NCI-H2196 treated with DMSO at 0.1 percent for 48 hours (cell line): ENCODE data around the gene GUCY2D.
"Not testable (repeated sequence)": the region's sequence is repeated elsewhere in the genome, so short reads cannot be mapped to it uniquely, and the experiment has no call there.

Experiments
- DNase-seq: peaks from one replicate; lab custom pipeline; 2025; ENCODE audit not compliant: unreplicated experiment; lab: John Stamatoyannopoulos, UW

The GUCY2D gene

GRCh38 chr17:8015957-8016631, 13.7 kb downstream of the GUCY2D start:
- no peak for DNase-seq

DNA sequence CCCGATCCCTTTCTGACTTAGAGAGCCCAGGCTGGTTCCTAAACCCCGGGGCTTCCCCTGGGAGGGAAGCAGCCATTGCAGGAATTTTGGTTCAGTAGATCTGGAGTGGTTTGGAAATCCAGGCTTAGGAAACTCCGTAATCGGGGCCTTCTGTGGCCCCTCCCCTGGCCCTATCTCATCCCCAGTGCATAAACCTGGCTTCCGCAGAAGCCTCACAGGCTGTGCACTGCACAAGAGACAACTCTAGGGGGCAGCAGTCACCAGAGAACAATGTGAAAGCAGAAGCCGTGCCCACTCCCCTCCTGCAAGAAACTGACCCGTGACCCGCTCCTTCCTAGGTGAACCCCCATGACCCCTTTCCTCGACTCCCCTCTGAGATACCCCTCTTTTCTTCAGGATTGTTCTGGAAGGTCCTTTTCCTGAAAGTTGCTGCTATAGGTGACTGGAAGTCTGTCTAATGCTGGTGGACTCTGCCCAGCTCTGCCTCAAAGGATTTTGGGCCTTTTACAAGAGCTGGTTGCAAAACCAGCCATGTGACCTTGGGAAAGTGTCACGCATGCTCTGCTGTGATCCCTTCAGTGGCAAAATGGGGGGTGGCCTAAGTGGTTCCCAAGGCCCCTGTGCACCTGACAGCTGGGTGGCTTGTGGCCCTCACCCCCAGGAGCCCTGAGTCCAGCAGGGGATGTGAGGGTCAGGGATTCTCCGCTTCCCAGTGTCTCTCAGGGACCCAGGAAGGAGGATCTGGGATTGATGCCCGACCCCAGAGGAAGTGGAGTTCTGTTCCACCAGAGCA, 14.4 kb downstream of the GUCY2D start:
- no peak for DNase-seq

DNA sequence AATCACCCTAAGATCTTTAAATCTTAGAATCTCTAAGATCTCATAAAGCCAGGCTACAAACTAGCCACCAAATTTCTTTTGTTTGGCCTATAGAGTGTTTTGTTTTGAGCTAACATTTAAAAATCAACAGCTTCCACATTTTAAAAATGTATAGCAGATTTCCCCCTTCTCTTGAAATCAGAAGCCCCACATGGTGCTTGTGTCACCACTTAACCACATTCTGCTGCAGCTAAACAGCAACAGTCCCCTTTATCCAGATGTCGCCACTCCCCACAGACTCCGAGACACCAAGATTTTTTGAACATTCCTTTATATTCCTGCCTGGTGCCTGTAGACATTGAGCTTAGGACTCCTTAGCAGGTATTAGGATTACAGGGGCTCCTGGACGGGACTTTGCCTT, 16.0 kb downstream of the GUCY2D start:
- DNase-seq: no peak

DNA sequence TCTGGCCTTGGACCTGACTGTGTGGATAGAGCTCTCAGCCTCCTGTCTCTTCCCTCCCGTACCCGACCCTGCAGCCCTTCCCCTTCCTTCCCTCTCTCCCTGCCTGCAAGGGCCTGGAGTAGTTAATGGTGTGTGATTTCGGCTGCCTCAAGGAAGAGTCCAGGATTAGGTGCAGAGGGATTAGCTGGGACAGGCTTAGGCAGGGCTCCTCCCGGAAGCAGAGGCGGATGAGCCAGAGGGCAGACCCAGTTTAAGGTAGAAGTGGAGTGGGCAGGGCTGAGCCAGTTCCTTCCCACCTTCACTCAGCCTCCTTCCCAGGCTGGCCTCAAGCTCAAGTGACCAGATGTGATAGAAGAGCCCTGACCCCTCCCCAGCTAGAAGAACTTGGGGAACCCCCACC, 16.8 kb downstream of the GUCY2D start:
- no peak for DNase-seq

- DNase-seq: no peak
Observed at GRCh38 chr17:8019665-8020650, 17.5 kb downstream of the GUCY2D start.

- DNase-seq: no peak
Observed at GRCh38 chr17:8020776-8021564, 18.6 kb downstream of the GUCY2D start.

DNA sequence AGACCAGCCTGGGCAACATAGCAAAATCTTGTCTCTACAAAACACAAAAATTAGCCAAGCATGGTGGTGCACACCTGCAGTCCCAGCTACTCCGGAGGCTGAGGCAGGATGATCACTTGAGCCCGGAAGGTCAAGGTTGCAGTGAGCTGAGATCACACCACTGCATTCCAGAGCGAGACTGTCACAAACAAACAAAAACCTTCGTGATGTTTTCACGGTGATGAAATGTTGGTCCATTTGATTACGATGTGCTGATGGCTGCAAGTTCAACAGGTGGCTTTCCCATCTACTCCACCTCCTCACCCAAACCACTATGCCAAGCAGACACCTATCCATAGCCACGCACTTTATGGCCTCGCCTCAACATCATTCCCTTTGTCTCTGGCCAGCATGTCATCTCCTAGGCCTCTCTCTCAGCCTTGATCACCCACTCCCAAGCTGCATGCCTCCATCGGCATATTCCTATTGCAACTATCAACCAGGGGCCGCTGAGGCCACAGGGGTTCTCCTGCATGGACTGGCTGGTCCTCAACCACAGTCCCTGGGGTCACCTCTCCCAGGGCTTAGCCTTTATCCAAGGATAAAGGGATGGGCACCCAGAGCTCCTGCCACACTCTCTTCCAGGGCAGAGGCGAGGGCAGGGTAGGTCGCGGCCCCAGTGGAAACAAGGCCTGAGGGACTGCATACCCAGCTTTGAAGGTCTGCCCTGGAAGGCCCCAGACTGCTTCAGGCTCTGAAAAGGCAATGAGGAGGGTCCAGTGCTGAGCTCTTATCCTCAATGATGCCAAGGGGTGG, 19.3 kb downstream of the GUCY2D start:
- no peak for DNase-seq

GRCh38 chr17:8022360-8023003, 20.1 kb downstream of the GUCY2D start:
- DNase-seq: no peak

DNA sequence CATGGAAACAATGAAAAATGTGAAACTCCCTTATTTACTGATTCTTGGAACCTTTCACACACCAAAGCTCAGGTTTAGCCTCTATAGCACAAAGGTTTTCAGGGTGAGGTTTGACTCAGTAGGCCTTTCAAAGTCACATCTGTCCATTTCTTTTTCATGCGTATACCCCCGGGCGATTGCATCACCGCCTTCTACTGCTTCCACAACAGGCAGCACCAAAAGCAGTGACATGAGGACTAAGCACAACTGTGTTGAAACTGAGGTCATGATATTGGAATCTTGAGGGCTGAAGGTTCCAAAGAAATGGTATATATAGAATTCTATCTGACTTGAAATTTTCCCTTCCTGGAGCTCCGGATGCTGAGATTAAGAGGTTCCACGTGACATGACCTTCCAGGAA, 21.7 kb downstream of the GUCY2D start:
- not testable (repeated sequence) for DNase-seq

DNA sequence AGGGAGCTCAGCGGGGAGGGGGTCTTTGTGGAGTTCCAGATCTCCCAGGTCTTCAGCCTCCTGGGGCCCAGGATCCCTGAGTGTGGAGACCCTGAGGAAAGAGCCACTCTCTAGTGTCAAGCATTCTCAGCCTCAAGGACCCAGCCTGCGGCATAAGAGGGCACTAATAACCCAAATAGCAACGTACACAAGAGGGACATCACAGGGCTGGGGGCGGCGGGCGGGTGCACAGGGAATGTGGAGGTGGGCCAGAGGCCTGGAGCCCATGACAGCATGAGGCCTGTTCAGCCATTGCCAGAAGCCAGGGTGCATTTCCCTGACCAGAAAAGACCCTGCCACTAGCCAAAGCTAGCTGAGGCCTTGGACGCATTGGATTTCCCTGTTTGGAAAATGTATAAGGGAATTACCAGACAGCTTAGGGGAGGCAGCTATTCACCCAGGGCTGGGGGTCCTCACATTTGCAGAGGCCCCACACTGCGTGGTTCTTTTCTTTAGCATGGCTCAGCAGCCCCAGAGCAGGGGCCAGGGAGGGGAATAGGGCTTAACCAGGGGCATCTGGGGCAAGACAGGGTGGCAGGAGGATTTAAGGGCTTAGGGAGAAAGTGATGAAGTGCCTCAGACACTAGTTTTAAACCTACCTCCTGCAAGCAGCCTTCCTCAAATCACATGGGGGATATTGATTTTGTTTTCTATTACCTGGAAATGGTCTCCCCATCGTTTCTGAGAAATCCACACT, 22.9 kb downstream of the GUCY2D start:
- no peak for DNase-seq

- no peak for DNase-seq
Observed at GRCh38 chr17:8029121-8029520, 26.7 kb downstream of the GUCY2D start.

DNA sequence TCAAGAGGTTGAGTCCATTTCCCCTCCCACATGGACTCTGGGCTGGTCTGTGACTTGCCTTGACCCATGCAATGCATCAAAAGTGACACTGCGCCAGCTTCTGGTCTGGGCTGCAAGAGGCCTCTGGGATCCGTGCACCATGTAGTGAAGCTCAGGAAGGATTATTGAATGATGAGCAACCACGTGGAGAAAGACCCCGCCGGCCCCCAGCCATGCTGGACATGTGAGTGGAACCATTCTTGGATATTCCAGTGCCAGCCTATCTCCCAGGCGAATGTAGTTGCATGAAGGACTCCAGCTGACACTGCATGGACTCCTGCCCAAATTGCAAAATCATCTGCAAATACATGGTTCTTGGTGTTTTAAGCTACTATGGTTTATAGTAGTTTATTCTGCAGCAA, 28.8 kb downstream of the GUCY2D start:
- DNase-seq: no peak

DNA sequence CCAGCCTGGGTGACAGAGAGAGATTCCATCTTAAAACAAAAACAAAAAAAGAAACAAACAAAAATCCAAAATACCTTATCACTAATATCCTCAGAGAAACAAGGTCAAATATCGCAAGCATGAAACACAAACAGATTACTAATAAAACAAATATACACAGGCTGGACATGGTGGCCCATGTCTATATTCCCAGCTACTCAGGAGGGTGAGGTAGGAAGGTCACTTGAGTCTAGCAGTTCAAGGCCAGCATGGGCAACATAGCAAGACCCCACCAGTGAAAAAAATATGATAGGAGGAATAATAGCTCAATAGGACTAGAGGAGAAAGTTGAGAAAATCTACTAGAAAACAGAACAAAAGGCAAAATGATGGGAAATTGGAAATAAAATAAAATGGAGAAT, 29.5 kb downstream of the GUCY2D start:
- DNase-seq: no peak

DNA sequence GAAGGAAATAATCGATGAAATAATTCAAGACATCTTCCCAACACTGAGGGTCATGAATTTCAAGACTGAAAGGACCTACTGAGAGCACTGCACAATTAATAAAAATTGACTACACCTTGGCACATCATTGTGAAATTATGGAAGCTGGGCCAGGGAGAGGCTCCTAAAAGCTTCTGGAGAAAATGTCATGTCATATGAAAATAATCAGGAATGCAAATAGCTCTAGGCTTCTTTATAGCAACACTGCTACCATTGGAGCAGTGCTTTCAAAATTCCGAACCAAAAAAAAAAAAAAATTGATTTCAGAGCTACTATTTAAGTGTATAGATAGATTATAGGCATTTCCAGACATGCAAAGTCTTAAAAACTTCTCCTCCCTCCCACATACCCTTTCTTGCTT, 30.0 kb downstream of the GUCY2D start:
- no peak for DNase-seq

DNA sequence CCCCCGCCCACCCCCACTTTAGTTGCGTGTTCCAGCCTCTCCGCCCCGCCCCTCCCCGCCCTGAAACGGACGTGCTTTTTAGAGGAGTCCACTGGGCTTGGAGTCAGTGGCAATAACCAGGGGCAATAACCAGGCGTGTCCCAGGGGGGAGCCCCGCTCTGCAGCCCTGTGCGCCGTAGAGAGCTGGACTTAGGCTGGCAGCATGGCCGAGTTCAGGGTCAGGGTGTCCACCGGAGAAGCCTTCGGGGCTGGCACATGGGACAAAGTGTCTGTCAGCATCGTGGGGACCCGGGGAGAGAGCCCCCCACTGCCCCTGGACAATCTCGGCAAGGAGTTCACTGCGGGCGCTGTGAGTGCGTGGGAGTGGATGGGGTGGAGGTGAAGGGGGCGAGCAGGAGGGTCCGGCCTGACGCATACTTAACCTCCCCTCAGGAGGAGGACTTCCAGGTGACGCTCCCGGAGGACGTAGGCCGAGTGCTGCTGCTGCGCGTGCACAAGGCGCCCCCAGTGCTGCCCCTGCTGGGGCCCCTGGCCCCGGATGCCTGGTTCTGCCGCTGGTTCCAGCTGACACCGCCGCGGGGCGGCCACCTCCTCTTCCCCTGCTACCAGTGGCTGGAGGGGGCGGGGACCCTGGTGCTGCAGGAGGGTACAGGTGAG, 36.7 kb downstream of the GUCY2D start, which contains the start of gene ALOX15B:
ALOX15B (plus strand) TSS at position 106 of the 657 bp plus-strand sequence; CDS start at position 203, 97 bp downstream.
- DNase-seq: no peak

DNA sequence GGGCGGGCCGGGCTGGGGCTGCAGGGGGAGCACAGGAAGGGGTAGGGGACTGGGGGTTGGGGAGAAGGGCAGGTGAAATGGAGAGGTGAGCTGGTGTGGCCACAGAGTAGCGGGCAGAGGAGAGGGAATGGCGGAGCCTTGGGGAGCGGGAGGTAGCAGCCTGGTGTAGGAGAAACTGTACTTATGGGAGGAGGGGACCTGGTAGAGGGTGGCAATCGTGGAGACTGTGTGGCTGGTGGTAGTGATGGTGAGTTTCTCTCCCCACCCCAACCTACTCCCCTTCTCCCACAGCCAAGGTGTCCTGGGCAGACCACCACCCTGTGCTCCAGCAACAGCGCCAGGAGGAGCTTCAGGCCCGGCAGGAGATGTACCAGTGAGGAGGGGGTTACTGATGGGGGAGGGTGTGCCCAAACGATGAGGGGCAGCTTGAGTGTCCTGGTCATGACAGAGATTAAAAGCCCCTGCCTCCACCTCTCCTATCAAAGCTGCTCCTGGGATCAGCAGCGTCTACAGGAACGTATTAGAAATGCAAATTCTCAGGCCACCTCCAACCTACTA, 37.3 kb downstream of the GUCY2D start:
- DNase-seq: no peak

DNA sequence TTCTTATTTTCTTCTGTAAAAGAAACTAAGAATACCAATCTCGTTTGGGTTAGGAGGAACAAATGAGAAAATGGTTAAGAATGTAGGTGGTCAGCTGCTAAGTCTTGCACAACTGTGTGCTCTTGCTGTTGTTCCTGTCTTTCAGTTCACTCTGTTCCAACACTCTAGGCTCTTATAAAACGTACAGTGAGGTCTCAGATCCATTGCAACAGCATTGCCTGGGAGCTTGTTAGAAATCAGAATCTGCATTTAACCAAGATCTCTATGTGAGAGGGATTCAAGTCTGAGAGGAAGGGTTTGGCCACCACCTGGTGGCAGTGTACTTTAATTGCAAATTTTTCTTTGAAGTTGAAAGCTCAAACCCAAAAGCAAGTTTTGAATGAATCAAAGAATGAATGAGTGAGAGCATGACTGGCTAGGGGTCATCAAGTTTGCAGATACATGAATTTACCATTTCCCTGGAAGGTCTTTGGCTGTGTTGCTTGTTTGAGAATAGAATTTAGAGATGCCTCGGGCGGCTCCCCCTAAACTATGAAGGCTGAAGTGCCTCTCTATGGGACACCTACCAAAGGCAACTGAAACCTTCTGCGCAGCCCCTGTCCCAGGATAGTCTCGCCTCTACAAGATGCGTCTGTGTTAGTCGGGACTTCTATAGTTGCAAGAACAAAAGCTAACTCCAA, 39.0 kb downstream of the GUCY2D start:
- no peak for DNase-seq
